HG02588 (cell line): ENCODE results near the gene MVB12A.

Experiments
- ATAC-seq: cut with Tn5 transposase; IDR thresholded peaks from one replicate; pipeline ENCODE4 v1.9.1; 2021; ENCODE audit warnings: mild to moderate bottlenecking, moderate library complexity; ENCODE audit not compliant: unreplicated experiment

Gene MVB12A

GRCh38 chr19:17404621-17405249, 15.1 kb upstream of the MVB12A start:
- ATAC-seq = peak; percentile 17

GRCh38 chr19:17405250-17406045, 14.4 kb upstream of the MVB12A start, which contains the start of gene BST2:
Gene BST2 (minus strand): TSS chr19:17405630. CDS start chr19:17405575, 55 bp downstream.
- peak; percentile 70 for ATAC-seq

- ATAC-seq = no peak
Measured at GRCh38 chr19:17406046-17406886, 13.6 kb upstream of the MVB12A start.

GRCh38 chr19:17406887-17407196, 13.0 kb upstream of the MVB12A start:
- ATAC-seq = no peak

- ATAC-seq = no peak
Measured at GRCh38 chr19:17409990-17410389, 9.9 kb upstream of the MVB12A start.

- no peak for ATAC-seq
Measured at GRCh38 chr19:17411801-17412200, 8.0 kb upstream of the MVB12A start.

GRCh38 chr19:17414097-17414496, 5.8 kb upstream of the MVB12A start:
- ATAC-seq = no peak

- ATAC-seq = no peak
Measured at GRCh38 chr19:17415121-17415520, 4.7 kb upstream of the MVB12A start.

GRCh38 chr19:17418710-17419109, 1.1 kb upstream of the MVB12A start:
- ATAC-seq = no peak

GRCh38 chr19:17419154-17419620, 660 bp upstream of the MVB12A start:
- ATAC-seq = no peak

- ATAC-seq = no peak
Measured at GRCh38 chr19:17420475-17420924, 653 bp downstream of the MVB12A start.

- ATAC-seq = no peak
Measured at GRCh38 chr19:17421942-17422341, 2.1 kb downstream of the MVB12A start.

GRCh38 chr19:17423429-17424208, 3.8 kb downstream of the MVB12A start:
- no peak for ATAC-seq

- no peak for ATAC-seq
Measured at GRCh38 chr19:17424743-17425365, 5.0 kb downstream of the MVB12A start.

- ATAC-seq = no peak
Measured at GRCh38 chr19:17429641-17430113, 9.8 kb downstream of the MVB12A start.

- ATAC-seq = no peak
Measured at GRCh38 chr19:17431417-17431816, 11.6 kb downstream of the MVB12A start.

- no peak for ATAC-seq
Measured at GRCh38 chr19:17435218-17435617, 15.4 kb downstream of the MVB12A start.

GRCh38 chr19:17436094-17436873, 16.4 kb downstream of the MVB12A start:
- no peak for ATAC-seq

- ATAC-seq = no peak
Measured at GRCh38 chr19:17436874-17437267, 17.0 kb downstream of the MVB12A start.
